ENCODE measurements around the gene DLG5. TPM values are rescaled to one million over a fixed set of nuclear protein-coding genes. Genes with fewer than 3 reads are reported as not detected.
A peak's percentile ranks its signal among the peaks of the same experiment; 100 is the strongest.
"Not testable (repeated sequence)": the region's sequence is repeated elsewhere in the genome, so short reads cannot be mapped to it uniquely, and the experiment has no call there.

The DLG5 gene
- total RNA-seq, 4 donors from 2014 or later = 45.4 to 92.4 (median 61.2) TPM

DNA sequence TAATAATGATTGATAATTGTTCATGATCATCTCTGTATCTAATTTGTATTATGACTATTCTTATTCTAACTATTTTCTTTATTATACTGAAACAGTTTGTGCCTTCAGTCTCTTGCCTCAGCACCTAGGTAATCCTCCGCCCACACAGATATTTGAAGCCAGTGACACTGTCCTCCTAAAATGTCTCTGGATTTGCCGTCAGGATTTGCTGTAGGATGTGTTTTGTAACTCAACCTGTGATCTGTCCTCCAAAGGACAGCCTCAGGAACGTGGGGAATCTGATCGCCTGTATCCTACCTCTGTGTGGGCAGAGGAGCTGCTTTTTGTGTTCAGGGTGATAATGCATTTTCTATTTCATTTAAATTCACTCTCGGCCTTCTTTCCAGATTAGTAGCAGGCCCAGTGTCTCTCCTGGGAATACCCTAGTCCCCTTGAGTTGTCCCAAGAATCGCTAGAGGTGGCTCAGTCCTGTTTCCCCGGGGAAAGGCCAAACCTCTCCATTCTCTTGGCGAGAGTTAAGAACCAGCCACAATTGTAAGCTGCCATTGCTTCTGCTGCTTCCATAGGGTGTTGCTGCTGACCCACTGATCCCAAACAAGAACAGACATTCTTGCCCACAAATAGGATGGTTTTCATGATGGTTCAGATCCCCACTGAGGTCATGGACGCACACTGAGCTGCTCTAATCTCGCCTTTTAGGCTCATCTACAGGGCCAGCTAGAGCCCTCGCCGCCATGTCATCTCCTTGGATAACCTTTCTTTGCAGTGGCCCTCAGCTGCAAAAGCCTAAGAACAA lies 152.7 kb downstream of the DLG5 start:
- Histone ChIP-seq H3K4me3 (replicated peaks in 1 of 3) (no peak overlapping the region), H3K4me1 (peaks cover 24 to 30% of the 10 kb centered on the region in 2 donors), H3K27me3 (no peaks in the 10 kb centered on the region), H3K36me3 (no peaks in the 10 kb centered on the region), H3K9me3 (no peaks in the 10 kb centered on the region), H3K27ac (peak overlapping the region in 2 of 3 donors; percentile 25 to 38)
- intact Hi-C loops (cut with DNase I) = no loop called here
- no peak for DNase-seq
- 79 to 84% methylated on average over 12 of the region's 12 CpGs for WGBS, 2 donors
- TF ChIP-seq POLR2A (IDR thresholded peaks at IDR 0.05) = no peak
- TF ChIP-seq, protein P1, sequence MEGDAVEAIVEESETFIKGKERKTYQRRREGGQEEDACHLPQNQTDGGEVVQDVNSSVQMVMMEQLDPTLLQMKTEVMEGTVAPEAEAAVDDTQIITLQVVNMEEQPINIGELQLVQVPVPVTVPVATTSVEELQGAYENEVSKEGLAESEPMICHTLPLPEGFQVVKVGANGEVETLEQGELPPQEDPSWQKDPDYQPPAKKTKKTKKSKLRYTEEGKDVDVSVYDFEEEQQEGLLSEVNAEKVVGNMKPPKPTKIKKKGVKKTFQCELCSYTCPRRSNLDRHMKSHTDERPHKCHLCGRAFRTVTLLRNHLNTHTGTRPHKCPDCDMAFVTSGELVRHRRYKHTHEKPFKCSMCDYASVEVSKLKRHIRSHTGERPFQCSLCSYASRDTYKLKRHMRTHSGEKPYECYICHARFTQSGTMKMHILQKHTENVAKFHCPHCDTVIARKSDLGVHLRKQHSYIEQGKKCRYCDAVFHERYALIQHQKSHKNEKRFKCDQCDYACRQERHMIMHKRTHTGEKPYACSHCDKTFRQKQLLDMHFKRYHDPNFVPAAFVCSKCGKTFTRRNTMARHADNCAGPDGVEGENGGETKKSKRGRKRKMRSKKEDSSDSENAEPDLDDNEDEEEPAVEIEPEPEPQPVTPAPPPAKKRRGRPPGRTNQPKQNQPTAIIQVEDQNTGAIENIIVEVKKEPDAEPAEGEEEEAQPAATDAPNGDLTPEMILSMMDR (IDR thresholded peaks at IDR 0.05) = no peak

DNA sequence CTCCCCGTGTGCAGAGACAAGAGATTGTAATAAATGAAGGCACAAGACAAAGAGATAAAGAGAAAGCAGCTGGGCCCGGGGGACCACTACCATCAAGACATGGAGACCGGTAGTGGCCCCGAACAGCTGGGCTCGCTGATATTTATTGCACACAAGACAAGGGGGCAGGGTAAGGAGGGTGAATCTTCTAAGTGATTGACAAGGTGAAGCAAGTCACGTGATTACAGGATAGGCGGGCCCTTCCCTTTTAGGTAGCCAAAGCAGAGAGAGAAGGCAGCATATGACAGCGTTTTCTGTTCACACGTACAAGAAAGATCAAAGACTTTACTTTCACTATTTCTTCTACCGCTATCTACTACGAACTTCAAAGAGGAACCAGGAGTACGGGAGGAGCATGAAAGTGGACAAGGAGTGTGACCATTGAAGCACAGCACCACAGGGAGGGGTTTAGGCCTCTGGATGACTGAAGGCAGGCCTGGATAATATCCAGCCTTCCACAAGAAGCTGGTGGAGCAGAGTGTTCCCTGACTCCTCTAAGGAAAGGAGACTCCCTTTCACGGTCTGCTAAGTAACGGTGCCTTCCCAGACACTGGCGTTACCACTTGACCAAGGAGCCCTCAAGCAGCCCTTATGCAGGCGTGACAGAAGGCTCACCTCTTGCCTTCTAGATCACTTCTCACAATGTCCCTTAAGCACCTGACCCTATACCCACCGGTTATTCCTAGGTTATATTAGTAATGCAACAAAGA lies 153.5 kb downstream of the DLG5 start:
- 49 to 57% methylated on average over 17 of the region's 17 CpGs for WGBS, 2 donors
- Histone ChIP-seq H3K27ac (peak overlapping the region in 2 of 3 donors; percentile 6 to 38), H3K4me1 (peaks cover 24 to 30% of the 10 kb centered on the region in 2 donors)
- H3K27me3 ChIP-seq; H3K36me3 ChIP-seq; H3K9me3 ChIP-seq; H3K4me3 ChIP-seq (replicated peaks in 1 of 3); intact Hi-C loops (cut with DNase I): not testable (repeated sequence)
- peak; percentile 82 to 83 for DNase-seq

DNA sequence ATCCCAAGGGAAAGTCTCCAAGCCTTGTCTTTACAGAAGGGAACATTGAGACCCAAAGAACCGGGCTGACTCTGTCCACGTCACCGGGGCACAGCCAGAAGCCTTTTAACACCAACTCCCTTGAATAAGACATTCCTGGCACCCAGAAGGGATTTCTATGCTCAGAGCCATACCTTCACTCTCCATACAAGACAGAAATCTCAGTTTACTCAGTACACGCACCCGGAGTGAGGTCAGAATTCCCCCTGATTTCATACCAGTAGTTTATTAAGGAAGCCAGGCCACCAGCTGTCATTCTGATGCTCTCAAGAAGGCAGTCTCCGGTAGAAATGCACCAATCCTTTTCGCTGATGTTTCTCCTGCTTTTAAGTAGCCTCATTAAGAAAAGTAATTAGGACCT lies 154.7 kb downstream of the DLG5 start:
- DNase-seq = no peak
- 83 to 91% methylated on average over 7 of the region's 7 CpGs for WGBS, 2 donors
- Histone ChIP-seq H3K27me3 (no peaks in the 10 kb centered on the region), H3K4me3 (replicated peaks in 1 of 3) (no peak overlapping the region), H3K36me3 (no peaks in the 10 kb centered on the region), H3K4me1 (peaks cover 24 to 30% of the 10 kb centered on the region in 2 donors), H3K9me3 (no peaks in the 10 kb centered on the region), H3K27ac (no peak overlapping the region)
- intact Hi-C loops (cut with DNase I) = no loop called here
- no peak for TF ChIP-seq POLR2A (IDR thresholded peaks at IDR 0.05)
- TF ChIP-seq, protein P1 (IDR thresholded peaks at IDR 0.05) = no peak

DNA sequence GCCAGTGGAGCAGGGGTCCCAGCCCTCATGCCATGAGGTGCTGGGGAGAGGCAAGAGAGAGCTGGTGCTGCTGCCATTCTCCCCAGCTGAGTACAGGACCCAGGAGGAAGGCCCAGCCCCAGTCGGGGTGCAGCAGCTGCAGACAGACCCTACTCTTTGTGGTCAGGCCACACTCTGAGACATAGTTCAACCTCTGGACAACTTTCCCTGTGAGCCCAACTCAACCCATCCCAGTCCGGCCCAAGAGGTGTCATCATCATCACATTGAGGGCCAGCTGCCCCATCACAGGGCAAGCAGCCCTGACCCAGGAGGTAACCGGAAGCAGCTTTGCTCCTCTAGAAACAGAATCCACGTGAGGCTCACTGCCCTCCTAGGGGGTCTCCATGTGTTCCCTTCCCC lies 155.1 kb downstream of the DLG5 start:
- Histone ChIP-seq H3K4me1 (peaks cover 24 to 30% of the 10 kb centered on the region in 2 donors), H3K27me3 (no peaks in the 10 kb centered on the region), H3K27ac (no peak overlapping the region), H3K9me3 (no peaks in the 10 kb centered on the region), H3K4me3 (replicated peaks in 1 of 3) (no peak overlapping the region), H3K36me3 (no peaks in the 10 kb centered on the region)
- intact Hi-C loops (cut with DNase I) = no loop called here
- TF ChIP-seq, protein P1 (IDR thresholded peaks at IDR 0.05) = no peak
- TF ChIP-seq POLR2A (IDR thresholded peaks at IDR 0.05) = no peak
- 64 to 92% methylated on average over 4 of the region's 4 CpGs for WGBS, 2 donors
- no peak for DNase-seq

DNA sequence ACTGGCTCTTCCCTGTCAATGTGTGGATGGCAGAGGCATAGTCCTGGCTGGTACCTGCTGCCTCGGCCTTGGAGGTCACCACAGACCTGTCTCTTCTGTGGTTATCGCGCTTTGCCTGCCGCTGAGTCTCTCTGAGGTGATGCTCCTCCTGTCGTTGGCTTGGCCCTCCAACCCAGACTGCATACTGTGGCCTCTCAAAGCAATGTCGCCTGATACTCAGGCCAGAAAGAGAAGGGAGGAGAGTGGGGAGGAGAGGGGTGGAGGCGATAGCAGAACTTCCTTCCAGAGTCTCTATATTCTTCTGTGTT lies 155.7 kb downstream of the DLG5 start:
- Histone ChIP-seq H3K27ac (no peak overlapping the region), H3K4me3 (replicated peaks in 1 of 3) (no peak overlapping the region), H3K27me3 (no peaks in the 10 kb centered on the region), H3K4me1 (peaks cover 24 to 30% of the 10 kb centered on the region in 2 donors), H3K9me3 (no peaks in the 10 kb centered on the region), H3K36me3 (no peaks in the 10 kb centered on the region)
- WGBS, 2 donors = 74 to 86% methylated on average over 7 of the region's 7 CpGs
- TF ChIP-seq POLR2A (IDR thresholded peaks at IDR 0.05) = no peak
- TF ChIP-seq, protein P1 (IDR thresholded peaks at IDR 0.05) = no peak
- intact Hi-C loops (cut with DNase I) = no loop called here
- no peak for DNase-seq

Measured in thyroid gland (tissue), 4 donors.